Measurements from ENCODE around the gene KRTAP9-1. TPM values are rescaled to one million over a fixed set of nuclear protein-coding genes. Genes with fewer than 3 reads are reported as not detected.

Gene KRTAP9-1
- total and polyA plus RNA-seq, 9 of the 15 experiments (the other 6 are each of a cell fraction or from before 2014, with no cell fraction given): not detected

DNA sequence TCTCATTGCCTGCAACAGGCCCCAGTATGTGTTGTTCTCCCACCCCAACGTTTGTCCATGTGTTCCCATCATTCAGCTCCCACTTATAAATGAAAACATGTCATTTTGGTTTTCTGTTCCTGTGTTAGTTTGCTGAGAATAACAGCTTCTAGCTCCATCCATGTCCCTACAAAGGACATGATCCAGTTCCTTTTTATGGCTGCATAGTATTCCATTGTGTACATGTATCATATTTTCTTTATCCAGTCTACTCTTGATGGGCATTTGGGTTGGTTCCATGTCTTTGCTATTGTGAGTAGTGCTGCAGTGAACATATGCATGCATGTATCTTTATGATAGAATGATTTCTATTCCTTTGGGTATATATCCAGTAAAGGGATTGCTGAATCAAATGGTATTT, 26.0 kb downstream of the KRTAP9-1 start:
- Histone ChIP-seq H3K9me1 (ENCODE audit: control insufficient read depth, insufficient read depth, low read length) (no peaks in the 10 kb centered on the region), H4K20me1 (replicated peaks; ENCODE audit: control insufficient read depth, insufficient read depth, low read length) (no peaks in the 10 kb centered on the region), H2AFZ (ENCODE audit: low read depth, low read length) (no peak overlapping the region), H3K79me2 (ENCODE audit: control insufficient read depth, insufficient read depth, low read length) (no peaks in the 10 kb centered on the region), H3K27me3 (ENCODE audit: control insufficient read depth in 2 of 2, insufficient read depth in 2 of 2, low read length in 2 of 2) (peaks cover 0 to 15% of the 10 kb centered on the region in 2 experiments; a peak in 3 of 5 replicates), H3K4me1 (replicated peaks in 1 of 2; ENCODE audit: control insufficient read depth in 2 of 2, insufficient read depth in 2 of 2, low read length in 2 of 2) (no peaks in the 10 kb centered on the region; a peak in 1 of 5 replicates), H3K36me3 (ENCODE audit: control insufficient read depth, insufficient read depth, low read length) (no peaks in the 10 kb centered on the region), H3K4me2 (ENCODE audit: insufficient read depth, low read length) (no peak overlapping the region), H3K27ac (ENCODE audit: extremely low read depth, low read depth, low read length) (no peak overlapping the region), H3K9me3 (replicated peaks; ENCODE audit: control insufficient read depth, insufficient read depth, low read depth, low read length) (no peaks in the 10 kb centered on the region), H3K4me3 (no peak overlapping the region), H3K9ac (ENCODE audit: insufficient read depth in 1 of 2, low read depth in 2 of 2, low read length in 2 of 2) (no peak overlapping the region)
- 0% methylated on average over 1 of the region's 1 CpG for WGBS (ENCODE audit: insufficient coverage, low coverage, missing lambda C conversion rate)
- CTCF ChIA-PET (ENCODE audit: low intra/inter-chr PET ratio): no interaction called here
- in situ Hi-C loops (cut with MboI): no loop called here
- FAIRE-seq (no peak), ATAC-seq (no peak), DNase-seq (ENCODE audit: extremely low read depth in 1 of 4, low spot score in 3 of 4) (no peak)
- POLR2A ChIA-PET: no interaction called here
- BruUV-seq (replicated peaks): no TSS peak
- TF ChIP-seq RBBP5 (IDR thresholded peaks at IDR 0.05; ENCODE audit: borderline replicate concordance, insufficient read depth, low read length, poor library complexity, severe bottlenecking): no peak
- TF ChIP-seq RBM25 (IDR thresholded peaks at IDR 0.05; ENCODE audit: low read depth, low read length, severe bottlenecking): peak; percentile 9
- TF ChIP-seq, protein P1, sequence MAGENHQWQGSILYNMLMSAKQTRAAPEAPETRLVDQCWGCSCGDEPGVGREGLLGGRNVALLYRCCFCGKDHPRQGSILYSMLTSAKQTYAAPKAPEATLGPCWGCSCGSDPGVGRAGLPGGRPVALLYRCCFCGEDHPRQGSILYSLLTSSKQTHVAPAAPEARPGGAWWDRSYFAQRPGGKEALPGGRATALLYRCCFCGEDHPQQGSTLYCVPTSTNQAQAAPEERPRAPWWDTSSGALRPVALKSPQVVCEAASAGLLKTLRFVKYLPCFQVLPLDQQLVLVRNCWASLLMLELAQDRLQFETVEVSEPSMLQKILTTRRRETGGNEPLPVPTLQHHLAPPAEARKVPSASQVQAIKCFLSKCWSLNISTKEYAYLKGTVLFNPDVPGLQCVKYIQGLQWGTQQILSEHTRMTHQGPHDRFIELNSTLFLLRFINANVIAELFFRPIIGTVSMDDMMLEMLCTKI (IDR thresholded peaks at IDR 0.05; ENCODE audit: partially characterized antibody): no peak
- TF ChIP-seq MYBL2 (IDR thresholded peaks at IDR 0.05; ENCODE audit: low read depth): no peak
- TF ChIP-seq MYBL2 (CRISPR knock-in tag; IDR thresholded peaks at IDR 0.05; ENCODE audit: borderline replicate concordance): no peak
- peak; percentile 66 for TF ChIP-seq ZNF146 (CRISPR knock-in tag; IDR thresholded peaks at IDR 0.05; ENCODE audit: unreplicated experiment)
- intact Hi-C loops (cut with micrococcal nuclease): no loop called here
